HG02870 (cell line): Measurements from ENCODE around the gene CELSR3.
A peak's percentile ranks its signal among the peaks of the same experiment; 100 is the strongest.

Experiments used
- ATAC-seq: cut with Tn5 transposase; IDR thresholded peaks from one replicate; pipeline ENCODE4 v1.9.1; 2021; ENCODE audit warnings: mild to moderate bottlenecking, moderate library complexity; ENCODE audit not compliant: unreplicated experiment

The CELSR3 gene

DNA sequence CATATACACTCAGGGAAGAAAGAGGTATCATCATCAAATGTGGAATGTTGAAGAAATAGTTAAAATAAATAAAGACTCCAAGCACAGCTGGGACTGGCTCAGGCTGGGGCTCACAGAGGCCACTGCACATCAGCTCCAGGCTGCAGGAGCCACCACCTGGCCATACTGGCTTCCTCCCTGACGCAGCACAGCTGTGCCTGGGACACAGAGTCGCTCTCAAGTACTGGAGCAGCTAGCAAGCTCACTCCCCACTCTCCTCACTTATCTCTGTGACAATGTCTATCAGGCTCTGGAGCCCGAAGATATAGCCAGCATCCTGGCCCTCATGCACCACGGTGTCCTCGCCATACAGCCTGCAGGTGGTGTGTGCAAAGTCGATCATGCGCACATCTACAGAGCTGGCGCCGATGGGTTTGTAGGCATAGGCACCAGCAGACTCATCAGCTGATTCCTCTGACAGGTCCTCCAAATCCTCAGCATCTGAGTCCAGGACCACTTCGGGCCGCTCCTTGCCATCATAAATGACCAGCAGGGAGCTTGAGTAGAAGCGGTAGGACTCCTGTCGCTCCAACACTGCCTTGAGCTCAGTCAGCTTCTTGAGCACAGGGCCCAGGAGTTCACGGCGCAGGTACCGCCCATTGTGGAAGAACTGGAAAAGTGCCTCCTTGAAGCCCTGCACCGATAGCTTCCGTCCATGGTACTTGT, 25.5 kb upstream of the CELSR3 start:
- ATAC-seq, result no peak

DNA sequence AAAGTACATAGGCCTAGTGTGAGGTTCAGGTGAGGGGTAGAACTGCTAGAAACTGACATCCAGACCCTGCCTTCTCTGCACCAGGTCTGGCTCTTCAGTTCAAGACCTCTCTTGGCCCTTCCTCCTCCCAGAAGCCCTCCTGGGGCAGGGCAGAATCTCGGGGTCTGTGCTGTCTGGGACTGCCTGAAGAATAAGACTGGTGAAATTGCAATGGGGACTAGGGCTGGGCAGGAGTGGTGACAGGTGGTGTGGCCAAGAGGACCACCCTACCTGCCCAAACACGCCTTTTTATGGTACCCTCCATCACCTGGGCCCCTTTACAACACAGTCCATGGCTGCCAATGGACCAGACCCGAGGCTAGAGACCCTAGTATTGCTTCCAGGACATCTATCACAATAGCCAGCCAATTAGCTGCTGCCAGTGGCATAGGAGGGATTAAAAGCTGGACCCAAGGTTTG, 24.6 kb upstream of the CELSR3 start:
- ATAC-seq, result no peak

DNA sequence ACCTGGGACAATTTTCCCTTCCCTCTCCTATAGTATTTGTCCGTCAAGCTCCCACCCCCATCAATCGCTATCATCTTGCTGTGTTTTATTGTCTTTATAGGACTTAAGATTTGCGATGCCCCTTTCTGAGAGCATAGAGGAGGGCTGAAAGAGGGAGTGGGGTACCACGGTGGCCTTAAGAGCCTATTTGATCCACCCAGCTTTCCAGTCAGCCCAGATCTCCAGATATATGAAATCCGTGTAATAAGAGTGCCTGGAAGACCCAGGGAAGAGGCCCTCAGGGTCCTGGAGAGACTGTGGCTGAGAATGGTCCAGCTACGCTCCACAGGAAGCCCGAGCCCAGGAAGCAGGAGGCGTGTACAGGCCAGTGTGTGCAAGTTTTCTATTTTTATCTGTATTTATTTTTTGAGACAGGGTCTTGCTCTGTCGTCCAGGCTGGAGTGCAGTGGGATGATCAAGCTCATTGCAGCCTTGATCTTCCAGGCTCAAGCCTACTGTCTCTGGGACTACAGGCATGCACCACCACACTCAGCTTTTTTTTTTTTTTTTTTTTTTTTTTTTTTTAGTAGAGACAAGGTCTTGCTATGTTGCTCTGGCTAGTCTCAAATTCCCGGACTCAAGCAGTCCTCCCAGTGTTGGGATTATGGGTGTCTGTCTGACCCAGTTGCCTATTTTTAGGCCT, 24.0 kb upstream of the CELSR3 start:
- ATAC-seq, result no peak

DNA sequence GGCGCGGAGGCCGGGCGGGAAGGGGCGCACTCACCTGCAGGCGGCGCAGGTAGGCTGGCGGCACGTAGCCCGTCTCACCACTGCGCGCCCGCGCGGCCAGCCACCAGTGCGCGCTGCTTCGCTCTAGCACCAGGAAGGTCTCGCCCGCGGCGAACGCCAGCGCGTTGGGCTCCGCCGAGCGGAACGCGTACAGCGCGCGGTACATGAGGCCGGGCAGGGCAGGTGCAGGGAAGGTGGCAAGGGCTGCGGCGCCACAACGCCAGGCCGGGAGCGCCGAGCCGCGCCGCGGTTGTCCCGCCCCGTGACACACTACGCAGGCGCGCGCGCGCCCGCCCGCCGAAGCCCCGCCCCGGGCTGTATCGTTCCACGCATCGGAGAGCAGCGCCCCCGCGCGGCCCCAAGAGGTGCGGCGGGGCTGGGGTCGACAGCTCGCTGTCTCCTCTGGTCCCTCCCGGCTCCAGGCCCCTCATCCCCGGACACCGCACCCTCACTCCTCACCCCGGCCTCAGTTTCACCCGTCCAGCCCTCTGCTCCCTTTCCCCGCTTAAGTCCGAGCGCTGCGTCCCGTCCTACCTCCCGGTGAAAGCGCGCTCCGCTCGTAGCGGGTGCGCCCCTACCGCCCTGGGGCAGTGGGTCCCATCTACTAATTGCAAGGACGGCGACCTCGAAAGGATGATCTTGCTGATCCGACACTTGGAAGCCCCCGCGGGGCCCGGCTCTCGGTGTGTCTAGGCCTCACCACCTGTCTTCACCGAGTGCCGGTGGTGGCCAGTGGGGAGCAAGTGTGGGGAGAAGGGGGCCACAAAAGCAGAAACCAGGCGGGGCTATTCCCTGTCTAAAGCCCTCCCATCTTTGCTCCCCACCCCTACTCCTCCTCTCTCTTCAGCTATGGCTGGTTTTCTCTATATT, 23.2 kb upstream of the CELSR3 start, which contains the start of gene NCKIPSD:
NCKIPSD (minus strand) TSS at position 313 of the 909 bp plus-strand sequence; CDS start at position 205, 108 bp downstream.
- peak; percentile 67 for ATAC-seq

DNA sequence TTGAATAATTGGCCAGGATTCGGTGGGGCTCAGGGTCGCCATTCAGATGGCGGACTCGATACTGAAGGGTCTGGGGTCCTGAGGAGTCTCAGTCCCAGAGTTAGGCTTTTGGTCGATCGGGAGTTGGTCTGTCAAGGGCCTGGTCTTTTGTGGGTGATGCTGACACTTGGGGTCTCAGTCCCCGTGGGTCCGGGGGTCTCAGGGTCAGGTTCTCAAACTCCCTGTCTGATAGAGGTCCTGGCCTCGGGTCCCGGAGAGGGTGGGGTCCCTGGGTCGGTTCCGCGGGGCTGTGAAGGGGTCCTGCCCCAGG, 22.6 kb upstream of the CELSR3 start:
- no peak for ATAC-seq

DNA sequence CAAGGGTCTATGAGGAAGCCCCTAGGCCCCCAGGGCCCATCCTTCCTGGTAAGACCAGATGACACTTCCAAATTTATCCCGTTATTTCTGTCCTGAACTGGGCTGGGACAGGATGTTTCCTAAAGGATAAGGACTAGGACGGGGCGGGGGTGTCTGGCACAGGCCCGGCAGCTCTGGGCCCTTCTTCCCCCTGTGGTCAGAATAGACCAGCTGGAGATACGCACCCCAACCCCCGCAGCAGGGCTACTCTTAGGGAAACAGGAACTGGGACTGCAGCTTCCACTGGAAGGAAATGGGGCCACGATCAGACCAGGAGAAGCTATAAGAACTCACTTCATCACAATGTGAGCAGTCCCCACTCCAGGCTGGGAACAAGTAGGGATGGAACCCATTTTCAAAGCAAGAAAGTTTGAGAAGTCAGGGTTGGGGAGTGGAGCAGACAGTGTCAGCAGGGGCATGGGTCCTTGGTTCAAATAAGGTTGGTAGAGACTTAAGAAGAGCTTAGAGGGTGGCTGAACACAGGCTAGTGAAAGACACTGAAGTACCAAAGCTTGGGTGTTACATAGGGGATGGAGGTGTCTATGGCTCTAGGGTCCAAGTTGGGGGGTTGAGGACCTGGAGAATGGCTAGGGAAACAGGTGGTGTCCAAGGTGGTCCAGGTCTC, 21.9 kb upstream of the CELSR3 start:
- no peak for ATAC-seq

DNA sequence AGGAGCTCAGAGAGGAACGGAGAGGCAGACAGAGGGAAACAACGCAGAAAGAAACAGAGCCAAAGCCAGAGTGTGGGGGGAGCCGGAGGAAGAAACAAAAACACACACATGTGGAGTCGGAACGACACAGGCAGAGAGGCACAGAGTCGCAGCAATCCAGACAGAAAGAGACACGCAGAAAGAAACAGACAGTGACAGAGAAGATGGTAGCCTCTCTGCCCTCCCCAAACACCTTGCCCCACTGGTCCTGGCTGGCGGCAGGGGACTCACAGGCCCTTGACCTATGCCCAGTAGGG, 21.3 kb upstream of the CELSR3 start:
- no peak for ATAC-seq

DNA sequence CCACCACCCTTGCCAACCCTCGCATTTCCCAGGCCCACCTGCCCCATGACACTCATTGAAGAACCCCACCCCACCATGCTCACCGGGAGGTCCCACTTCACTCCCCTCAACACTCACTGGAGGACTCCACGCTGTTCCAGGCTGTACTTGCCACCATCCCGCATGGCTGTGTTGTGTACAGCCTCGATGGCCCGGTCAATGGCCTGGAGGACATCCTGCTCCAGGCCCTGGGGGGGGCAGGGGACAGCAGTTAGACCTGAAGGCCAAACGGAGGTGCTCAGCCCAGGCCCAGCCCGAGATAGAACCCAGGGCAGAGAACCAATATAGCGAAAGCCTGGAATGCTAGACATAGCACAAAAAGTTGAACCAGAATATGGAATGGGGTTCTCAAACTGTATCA, 20.1 kb upstream of the CELSR3 start:
- no peak for ATAC-seq

DNA sequence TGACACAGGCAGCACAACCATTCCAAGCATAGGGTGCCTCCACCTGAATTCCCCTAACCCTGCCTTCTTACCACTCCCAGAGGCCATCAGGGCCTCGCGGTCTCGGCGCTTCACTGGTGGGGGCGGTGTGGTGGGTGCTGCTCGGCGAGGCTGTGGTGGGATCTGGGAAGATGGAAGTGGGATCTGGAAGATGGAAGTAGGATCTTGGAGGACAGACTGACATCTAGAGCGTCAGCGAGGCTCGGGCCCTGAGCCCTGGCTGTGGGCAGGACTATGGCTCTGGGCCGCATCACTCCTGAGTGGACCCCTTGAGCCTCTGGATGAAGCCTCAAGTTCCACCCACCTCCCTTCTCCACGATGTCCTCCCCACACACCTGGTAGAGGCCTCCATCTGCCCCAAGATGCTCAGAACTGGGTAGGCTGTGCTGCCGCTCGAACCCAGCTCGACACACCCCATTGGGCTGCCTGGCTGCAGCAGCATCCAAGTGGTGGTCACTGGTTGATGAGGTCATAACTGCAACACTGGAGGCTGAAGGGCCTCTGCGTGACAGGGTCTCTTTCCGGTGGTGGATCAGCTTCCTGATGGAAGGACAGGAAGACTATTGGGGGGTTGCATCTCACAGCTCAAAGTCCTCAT, 19.4 kb upstream of the CELSR3 start:
- no peak for ATAC-seq

DNA sequence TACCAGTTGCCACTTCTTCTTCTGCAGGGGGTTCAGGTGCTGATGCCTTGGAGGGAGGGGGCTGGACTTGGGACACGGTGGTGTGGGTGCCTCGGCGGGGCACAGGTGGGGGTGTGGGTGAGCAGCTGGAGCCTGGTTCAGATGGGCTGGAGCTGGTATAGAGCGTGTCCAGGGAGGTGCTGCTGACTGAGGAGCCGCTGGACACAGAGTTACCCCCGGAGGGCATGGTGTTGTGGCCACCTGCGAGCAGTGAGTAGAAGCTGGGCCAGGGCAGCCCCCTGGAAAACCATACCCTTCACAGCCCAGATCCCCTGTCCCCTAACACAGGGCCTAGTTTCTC, 18.8 kb upstream of the CELSR3 start:
- ATAC-seq, result no peak

DNA sequence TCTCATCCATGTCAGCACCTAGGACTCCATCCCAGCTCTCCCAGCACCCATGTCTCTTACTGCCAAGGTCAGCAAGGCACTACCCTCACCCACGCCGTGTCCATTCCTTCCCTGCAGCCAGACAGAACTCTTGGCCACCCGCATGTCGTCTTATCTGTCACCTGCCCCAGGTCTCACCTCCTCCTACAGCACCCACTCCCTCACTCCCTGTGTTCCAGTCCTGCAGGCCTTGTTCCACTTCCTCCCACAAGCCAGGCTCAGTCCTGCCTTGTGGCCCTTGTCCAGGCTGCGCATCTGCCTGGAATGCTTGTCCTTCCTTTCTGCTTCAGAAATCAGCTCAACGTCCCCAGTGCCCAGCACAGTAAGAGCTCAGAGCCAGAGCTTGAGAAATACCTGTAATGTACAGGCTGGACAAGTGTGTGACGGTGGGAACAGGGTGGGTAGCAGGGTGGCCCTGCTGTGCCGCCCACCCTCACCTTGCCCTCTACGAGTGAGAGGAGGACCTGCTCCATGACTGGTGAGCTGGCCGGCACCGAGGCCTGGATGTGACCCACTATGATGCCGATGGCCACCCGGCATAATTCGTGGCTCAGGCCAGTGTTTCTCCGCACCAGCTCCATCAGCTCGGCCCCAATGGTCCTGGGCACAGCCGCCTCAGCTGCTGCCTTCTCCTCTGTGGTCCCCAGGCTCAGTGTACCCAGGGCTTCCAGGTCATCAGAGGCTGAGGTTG, 18.3 kb upstream of the CELSR3 start:
- no peak for ATAC-seq

DNA sequence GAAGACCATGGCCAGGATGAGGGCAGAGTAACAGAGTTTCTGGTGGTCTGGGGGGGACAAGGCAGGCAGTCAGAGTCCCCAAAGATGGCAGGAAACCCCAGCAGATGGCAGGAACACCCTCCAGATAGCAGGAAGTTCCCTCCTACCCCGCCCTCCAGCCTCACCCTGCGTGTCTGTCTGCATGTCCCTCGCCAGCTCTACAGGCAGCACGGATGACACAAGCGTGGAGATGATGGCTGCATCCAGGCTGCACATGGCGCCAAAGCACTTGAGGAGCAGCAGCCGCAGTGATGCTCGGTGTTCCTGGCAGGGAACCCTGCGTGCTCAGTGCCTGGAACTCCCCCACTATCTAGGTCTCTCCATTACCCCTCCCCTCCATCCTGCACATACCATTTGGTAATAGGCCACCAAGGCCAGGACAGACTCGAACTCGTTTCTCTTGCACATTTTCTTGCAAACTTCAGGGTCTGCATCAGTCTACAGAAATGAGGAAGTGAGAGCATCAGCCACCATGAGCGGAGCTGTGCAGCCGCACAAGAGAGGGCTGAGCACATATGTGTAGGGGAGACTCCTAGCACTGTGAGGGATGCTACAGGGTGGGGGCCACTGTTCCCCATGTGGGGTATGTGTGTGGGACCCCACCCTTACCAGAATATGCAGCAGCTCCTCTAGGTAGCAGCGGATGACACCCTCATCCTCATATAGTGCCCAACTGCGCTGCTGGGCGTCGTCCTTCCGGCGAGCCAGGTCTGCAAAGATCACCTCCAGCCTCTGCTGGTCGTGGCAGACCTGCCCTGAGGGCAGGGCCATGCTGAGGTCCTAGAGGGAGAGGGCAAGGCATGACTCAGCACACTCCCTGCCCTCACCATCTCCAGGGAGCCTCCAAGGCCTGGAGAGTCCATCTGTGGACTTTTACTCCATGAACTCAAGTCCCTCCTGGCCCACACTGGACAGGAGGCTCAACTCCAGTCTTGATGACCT, 17.0 kb upstream of the CELSR3 start:
- ATAC-seq, result no peak

DNA sequence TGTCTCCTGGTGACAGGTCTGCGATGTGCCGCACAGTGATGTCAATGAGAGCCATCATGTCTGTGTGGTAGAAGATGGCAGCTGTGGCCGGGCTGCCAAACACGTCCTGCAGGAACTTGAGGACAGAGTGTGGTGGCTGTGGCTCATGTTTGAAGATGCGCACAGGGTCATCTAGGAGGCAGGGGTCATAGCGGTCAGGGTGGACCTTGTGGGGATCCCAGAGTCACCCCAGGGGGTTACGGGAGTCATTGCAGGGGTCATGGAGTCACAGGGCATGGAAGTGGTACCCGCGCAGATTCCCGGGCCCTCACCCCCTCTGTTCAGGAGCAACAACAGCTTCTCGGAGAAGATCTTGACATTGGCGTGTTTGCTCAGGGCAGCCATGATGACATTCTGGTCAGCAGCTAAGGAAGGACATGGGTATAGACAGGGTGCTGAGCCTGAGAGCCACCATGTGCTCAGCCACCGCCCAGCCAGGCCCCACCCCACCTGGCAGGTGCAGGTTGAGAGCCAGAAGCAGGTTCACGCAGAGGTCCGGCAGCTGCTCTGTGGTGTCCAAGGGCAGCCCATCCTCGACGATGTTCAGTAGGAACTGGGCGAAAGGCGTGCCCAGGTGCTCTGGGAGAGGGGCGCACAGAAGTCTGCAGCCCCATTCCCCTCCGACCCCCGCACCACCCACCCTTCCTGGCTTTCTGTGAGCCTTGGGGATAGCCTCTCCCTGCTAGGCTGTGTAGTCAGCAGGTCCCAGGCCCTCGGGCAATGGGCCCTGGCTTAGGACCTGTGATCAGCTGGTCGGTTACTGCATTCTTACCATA, 16.1 kb upstream of the CELSR3 start:
- ATAC-seq, result no peak

DNA sequence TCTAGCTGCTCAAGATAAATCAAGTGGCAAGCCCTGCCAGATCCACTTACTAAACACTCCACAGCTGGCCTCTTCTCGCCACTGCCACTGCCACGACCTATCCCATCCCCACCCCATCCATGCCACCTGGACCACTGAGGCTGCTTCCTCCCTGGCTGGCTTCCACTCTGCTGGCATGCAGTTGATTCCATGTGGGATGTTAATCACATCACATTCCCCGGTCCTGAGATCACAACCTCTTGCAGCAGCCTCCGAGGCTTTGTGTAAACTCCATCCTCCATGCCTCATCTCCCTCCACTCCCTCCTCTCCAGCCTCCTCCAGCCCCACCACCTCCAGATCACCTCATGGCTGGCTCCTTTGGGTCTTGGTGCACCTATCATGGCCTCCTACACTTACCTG, 15.4 kb upstream of the CELSR3 start:
- no peak for ATAC-seq

DNA sequence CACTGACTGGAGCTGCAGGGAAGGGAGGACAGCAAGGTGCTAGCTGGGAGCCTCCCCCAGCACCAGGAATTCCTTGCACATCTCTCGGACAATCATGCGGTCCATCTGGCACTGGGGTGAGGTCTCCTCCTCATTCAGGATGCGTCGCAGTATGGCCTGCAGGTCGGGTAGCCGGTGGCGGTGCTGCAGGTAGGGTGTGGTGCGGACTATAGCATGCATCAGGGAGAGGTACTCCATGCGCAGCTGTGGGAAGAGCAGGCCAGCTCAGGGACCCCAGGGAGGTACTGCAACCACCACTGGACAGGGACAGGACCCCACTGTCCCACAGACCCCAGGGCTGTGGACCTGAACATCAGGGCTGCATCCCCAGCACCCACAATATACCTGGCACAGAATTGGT, 11.8 kb upstream of the CELSR3 start:
- no peak for ATAC-seq

DNA sequence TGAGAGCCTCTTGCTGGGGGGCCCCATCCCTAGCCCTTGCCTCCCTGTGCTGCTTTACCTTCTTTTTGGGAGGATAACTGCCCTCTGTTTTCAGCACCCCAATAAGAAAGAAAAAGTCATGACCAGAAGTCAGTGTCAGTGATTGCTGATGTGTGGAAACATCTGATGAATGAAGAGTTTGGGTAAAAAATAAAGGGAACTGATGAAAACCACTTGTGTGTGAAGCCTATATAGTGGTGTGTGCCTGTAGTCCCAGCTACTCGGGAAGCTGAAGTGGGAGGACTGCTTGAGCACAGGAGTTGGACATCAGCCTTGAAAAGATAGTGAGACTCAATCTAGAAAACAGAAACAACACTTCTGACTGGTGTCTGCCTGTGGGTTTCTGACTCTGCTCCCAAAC, 9.8 kb upstream of the CELSR3 start:
- no peak for ATAC-seq

DNA sequence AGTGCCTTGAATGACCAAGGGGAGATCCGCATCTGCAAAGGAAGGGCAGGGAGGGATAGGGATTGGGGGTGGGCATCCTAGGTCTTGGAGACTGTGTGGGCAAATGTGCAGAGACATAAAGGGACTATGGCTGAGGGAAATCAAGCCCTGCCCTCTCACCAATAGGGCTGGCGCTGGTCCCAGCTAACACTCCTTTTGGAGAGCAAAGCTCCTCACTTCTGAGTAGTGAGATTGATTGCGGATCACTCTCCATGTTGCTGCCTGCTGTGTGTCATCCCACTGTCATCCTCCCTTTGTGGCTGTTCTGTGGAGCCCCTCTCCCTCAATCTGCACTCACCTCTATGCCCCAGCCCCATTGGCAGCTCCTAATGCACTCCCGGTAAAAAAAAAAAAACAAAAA, 2.2 kb upstream of the CELSR3 start:
- no peak for ATAC-seq

DNA sequence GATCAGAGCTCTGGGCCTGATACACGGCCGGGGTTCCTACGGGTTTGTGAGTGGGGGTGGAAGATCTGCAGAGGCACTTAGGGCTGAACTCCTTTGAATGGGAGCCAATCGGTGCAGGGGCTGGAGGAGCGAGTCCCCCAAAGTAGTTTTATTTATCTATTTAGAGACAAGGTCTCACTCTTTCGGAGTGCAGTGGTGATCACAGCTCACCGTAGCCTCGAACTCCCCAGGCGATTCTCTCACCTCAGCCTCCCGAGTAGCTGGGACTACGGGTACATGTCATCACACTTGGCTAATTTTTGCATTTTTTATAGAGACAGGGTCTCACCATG, 1.6 kb upstream of the CELSR3 start:
- ATAC-seq, result no peak
